Gastrocnemius medialis (tissue), 4 donors: ENCODE data around the gene DGCR2. TPM values are rescaled to one million over a fixed set of nuclear protein-coding genes. Genes with fewer than 3 reads are reported as not detected.

ENCODE experiments used
- ATAC-seq, 2 donors: fragments of 150-250 bp; one replicate each; pipeline ENCODE4 v1.9.1; 2016
- DNase-seq, 2 donors: peaks; one replicate each; pipeline ENCODE4 v3.0.0-alpha.2; 2019
- H3K27ac ChIP-seq, 4 donors: fragments of 200-600 bp; sonication (generic); 1 replicate in 1 of 4; 2 replicates in 3 of 4; pipeline ENCODE4 v1.5.1; 2016 to 2018; ENCODE audit warnings: mild to moderate bottlenecking in 2 of 4, moderate library complexity in 1 of 4
- H3K27me3 ChIP-seq, 3 donors: fragments of 200-600 bp; sonication (generic) in 2 of 3; 1 replicate in 1 of 3; 2 replicates in 2 of 3; pipeline versions ENCODE4 v1.5.1 to v1.6.0; 2016 to 2019; ENCODE audit warnings: mild to moderate bottlenecking in 1 of 3, moderate library complexity in 1 of 3
- H3K36me3 ChIP-seq, 2 donors: fragments of 200-600 bp; sonication (generic) in 1 of 2; one replicate each; pipeline ENCODE4 v1.5.1; 2017 to 2018
- H3K4me1 ChIP-seq, 2 donors: fragments of 200-600 bp; sonication (generic) in 1 of 2; one replicate each; pipeline ENCODE4 v1.5.1; 2016 to 2017; ENCODE audit warnings: mild to moderate bottlenecking in 2 of 2
- H3K4me3 ChIP-seq, 4 donors: fragments of 200-600 bp; sonication (generic) in 3 of 4; 1 replicate in 1 of 4; 2 replicates in 3 of 4; pipeline ENCODE4 v1.5.1; 2016 to 2019; ENCODE audit warnings: mild to moderate bottlenecking in 2 of 4
- H3K9me3 ChIP-seq, 3 donors: fragments of 200-600 bp; sonication (generic) in 2 of 3; 1 replicate in 1 of 3; 2 replicates in 2 of 3; pipeline ENCODE4 v1.5.1; 2016 to 2019
- POLR2A ChIP-seq, 2 donors: fragments of 450-650 bp; IDR thresholded peaks; one replicate each; pipeline ENCODE4 v1.6.1; 2017; ENCODE audit warnings: antibody characterized with exemption in 2 of 2, mild to moderate bottlenecking in 2 of 2, moderate library complexity in 2 of 2
- in situ Hi-C, 4 donors: fragments of 200-750 bp; cut with MboI; loops; one replicate each; pipeline versions ENCODE4 v1.15.0 to v1.8.0; 2017; ENCODE audit warnings: low sequenced_read_pairs in 4 of 4
- intact Hi-C: fragments of 100-400 bp; cut with DNase I; formaldehyde crosslinking; loops from one replicate; pipeline ENCODE4 v1.15.1; 2023; ENCODE audit warnings: low total_unique reads
- total RNA-seq, 4 donors: library from RNA; depleted of rRNA; stranded (reverse); fragments of >200 nt; gene quantifications; one replicate each; pipeline versions ENCODE4 v1.1.0 to v1.2.3, GENCODE V29; 2016
- TF ChIP-seq, protein P1 (sequence below), 5 experiments: fragments of 450-650 bp in 3 of 5; fragments of 200-600 bp in 2 of 5; sonication (generic) in 2 of 5; IDR thresholded peaks in 4 of 5; conservative IDR thresholded peaks in 1 of 5; 1 replicate in 4 of 5; 2 replicates in 1 of 5; pipeline ENCODE4 v1.5.1; 2016 to 2019; ENCODE audit warnings: antibody characterized with exemption in 5 of 5, mild to moderate bottlenecking in 3 of 5, moderate library complexity in 3 of 5

DGCR2 gene
- total RNA-seq, 4 donors from 2014 or later, result 30.0 to 72.7 (median 43.5) TPM

DNA sequence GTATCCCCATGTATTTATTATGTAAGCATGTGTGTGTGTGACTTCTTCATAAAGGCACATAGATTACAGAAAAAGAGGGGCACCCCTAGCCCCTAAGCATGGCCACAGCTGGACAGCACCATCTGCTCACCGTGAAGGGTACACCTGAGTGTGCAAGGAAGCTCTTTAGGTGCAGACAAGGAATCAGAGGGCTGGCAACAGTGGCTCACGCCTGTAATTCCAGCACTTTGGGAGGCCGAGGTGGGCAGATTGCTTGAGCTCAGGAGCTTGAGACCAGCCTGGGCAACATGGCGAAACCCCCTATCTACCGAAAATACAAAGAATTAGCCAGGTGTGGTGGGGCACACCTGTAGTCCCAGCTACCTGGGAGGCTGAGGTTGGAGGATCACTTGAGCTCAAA lies 56.3 kb downstream of the DGCR2 start:
- DNase-seq, result no peak
- H3K4me3 ChIP-seq, result no peak overlapping the region
- no peaks in the 10 kb centered on the region for H3K9me3 ChIP-seq
- in situ Hi-C loops (no loop called here), intact Hi-C loops (loop anchor here (10.0 kb wide), 1 partner anchor 61 kb away; no protein-coding TSS in a partner anchor)
- TF ChIP-seq, protein P1, sequence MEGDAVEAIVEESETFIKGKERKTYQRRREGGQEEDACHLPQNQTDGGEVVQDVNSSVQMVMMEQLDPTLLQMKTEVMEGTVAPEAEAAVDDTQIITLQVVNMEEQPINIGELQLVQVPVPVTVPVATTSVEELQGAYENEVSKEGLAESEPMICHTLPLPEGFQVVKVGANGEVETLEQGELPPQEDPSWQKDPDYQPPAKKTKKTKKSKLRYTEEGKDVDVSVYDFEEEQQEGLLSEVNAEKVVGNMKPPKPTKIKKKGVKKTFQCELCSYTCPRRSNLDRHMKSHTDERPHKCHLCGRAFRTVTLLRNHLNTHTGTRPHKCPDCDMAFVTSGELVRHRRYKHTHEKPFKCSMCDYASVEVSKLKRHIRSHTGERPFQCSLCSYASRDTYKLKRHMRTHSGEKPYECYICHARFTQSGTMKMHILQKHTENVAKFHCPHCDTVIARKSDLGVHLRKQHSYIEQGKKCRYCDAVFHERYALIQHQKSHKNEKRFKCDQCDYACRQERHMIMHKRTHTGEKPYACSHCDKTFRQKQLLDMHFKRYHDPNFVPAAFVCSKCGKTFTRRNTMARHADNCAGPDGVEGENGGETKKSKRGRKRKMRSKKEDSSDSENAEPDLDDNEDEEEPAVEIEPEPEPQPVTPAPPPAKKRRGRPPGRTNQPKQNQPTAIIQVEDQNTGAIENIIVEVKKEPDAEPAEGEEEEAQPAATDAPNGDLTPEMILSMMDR (IDR thresholded peaks at IDR 0.05 in 4 of 5, conservative IDR thresholded peaks at IDR 0.05 in 1 of 5), result no peak
- no peak for TF ChIP-seq POLR2A (IDR thresholded peaks at IDR 0.05)
- H3K27ac ChIP-seq, result no peak overlapping the region
- no peak for ATAC-seq
- H3K27me3 ChIP-seq, result no peaks in the 10 kb centered on the region
- H3K36me3 ChIP-seq, result peaks cover 3 to 59% of the 10 kb centered on the region in 2 donors
- peaks cover 10% of the 10 kb centered on the region in 2 donors for H3K4me1 ChIP-seq

DNA sequence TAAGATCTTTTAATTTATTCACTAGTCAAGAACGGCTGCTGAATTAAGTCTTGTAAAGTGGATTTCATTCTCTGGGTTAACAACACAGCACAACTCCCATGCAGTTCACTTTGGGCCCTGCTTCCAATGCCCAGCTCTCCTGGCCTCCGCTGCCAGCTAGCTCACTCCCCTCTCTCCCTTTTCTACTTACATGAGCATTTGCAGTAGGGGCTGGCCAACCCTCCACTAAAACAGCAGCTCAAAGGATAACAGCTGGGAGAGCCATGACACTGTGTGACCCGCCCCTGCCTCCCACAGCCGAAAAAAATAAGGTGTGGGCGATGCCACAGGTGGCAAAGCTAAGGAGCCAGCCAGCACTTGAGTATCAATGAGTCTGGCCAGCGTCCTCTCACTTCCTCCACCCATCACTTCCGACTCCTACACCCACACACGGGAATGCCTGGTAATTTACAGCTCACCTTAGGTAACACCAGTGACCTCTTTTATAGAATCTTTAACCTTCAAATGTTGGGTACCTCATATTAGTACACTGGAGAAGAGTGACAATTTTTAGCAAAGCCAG lies 56.8 kb downstream of the DGCR2 start:
- Histone ChIP-seq H3K9me3 (no peaks in the 10 kb centered on the region), H3K27me3 (no peaks in the 10 kb centered on the region), H3K36me3 (peaks cover 3 to 64% of the 10 kb centered on the region in 2 donors), H3K27ac (no peak overlapping the region), H3K4me1 (peaks cover 10% of the 10 kb centered on the region in 2 donors), H3K4me3 (no peak overlapping the region)
- DNase-seq (no peak), ATAC-seq (no peak)
- in situ Hi-C loops (no loop called here), intact Hi-C loops (loop anchor here (10.0 kb wide), 1 partner anchor 61 kb away; no protein-coding TSS in a partner anchor)
- no peak for TF ChIP-seq POLR2A (IDR thresholded peaks at IDR 0.05)
- TF ChIP-seq, protein P1 (IDR thresholded peaks at IDR 0.05 in 4 of 5, conservative IDR thresholded peaks at IDR 0.05 in 1 of 5), result no peak

DNA sequence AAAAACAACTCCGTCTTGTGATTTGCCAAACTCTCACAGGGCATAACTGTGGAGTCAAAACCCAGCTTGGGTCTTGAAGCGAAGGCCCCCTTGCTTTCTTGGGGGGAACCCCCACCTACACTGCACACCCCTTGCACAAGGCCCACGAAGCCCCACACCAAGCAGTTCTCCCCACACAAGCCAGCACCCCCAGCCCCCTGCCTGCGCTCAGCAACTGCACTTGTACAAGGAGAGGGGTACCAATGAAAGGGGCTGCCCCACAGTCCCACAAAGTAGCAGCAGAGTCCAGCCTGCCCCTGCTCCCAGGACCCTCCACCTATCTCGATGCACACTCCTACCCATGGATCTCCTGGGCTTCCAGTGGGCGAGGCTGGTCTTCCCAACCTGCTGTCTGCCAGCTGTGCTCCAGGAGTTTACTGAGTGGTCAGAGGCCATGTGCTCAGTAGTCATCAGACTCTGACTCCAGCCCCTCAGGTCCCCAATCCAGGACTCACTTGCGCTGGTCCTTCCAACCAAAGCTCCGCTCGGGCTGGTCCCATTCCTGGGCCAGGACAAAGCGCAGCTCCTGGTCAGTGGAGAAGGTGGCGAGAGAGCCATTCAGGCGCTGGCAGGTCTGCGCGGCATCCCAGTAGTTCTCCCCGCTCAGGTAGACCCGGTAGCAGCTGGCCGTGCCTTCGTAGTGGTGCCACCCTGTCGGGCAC lies 57.7 kb downstream of the DGCR2 start:
- intact Hi-C loops (loop anchor here (10.0 kb wide), 1 partner anchor 60 kb away; no protein-coding TSS in a partner anchor), in situ Hi-C loops (no loop called here)
- H3K27ac ChIP-seq, result no peak overlapping the region
- H3K36me3 ChIP-seq, result peaks cover 3 to 73% of the 10 kb centered on the region in 2 donors
- no peak overlapping the region for H3K4me3 ChIP-seq
- H3K4me1 ChIP-seq, result peaks cover 10% of the 10 kb centered on the region in 2 donors
- ATAC-seq (no peak), DNase-seq (no peak)
- no peaks in the 10 kb centered on the region for H3K9me3 ChIP-seq
- TF ChIP-seq POLR2A (IDR thresholded peaks at IDR 0.05), result no peak
- TF ChIP-seq, protein P1 (IDR thresholded peaks at IDR 0.05 in 4 of 5, conservative IDR thresholded peaks at IDR 0.05 in 1 of 5), result no peak
- no peaks in the 10 kb centered on the region for H3K27me3 ChIP-seq

DNA sequence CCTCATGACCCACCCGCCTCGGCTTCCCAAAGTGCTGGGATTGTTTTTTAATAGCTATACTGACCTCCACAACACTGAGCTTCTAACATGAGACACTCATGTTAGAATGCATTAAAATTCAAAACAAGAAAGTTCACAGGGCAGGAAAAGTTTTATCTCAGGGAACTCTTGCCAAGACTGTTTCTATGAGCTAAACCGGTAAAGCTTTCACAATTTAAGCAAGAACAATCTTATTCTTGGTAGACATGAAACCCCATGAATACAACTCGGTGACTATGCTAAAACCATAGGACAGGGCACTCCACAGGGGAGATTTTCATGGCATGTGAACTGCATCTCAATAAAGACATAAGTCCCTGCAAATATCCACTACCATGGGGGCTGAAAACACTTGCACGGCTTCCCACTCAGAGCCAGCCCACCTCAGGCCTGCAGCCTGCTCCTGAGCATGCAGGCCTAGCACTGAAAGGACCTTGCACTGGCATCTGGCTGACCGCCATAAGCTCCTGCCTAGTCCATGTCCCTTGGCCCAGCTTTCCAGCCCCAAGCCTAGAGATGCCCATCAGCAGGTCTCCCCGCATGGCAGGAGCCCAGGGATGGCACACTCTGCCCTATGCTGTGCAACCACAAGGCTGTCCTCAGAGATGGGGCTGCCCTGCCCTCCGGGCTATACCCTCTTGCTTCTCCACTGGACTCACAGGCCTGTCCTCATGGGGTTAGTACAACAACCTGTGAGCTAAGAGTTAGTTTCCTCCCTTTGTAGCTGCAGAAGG lies 58.4 kb downstream of the DGCR2 start:
- H3K9me3 ChIP-seq, result no peaks in the 10 kb centered on the region
- H3K36me3 ChIP-seq, result peaks cover 3 to 78% of the 10 kb centered on the region in 2 donors
- in situ Hi-C loops (no loop called here), intact Hi-C loops (loop anchor here (10.0 kb wide), 1 partner anchor 59 kb away; no protein-coding TSS in a partner anchor)
- ATAC-seq, result no peak
- no peak for DNase-seq
- no peaks in the 10 kb centered on the region for H3K27me3 ChIP-seq
- H3K4me1 ChIP-seq, result peaks cover 10% of the 10 kb centered on the region in 2 donors
- TF ChIP-seq, protein P1 (IDR thresholded peaks at IDR 0.05 in 4 of 5, conservative IDR thresholded peaks at IDR 0.05 in 1 of 5), result no peak
- no peak for TF ChIP-seq POLR2A (IDR thresholded peaks at IDR 0.05)
- no peak overlapping the region for H3K4me3 ChIP-seq
- H3K27ac ChIP-seq, result no peak overlapping the region
